ENCODE measurements around the gene SLC16A11.

DNA sequence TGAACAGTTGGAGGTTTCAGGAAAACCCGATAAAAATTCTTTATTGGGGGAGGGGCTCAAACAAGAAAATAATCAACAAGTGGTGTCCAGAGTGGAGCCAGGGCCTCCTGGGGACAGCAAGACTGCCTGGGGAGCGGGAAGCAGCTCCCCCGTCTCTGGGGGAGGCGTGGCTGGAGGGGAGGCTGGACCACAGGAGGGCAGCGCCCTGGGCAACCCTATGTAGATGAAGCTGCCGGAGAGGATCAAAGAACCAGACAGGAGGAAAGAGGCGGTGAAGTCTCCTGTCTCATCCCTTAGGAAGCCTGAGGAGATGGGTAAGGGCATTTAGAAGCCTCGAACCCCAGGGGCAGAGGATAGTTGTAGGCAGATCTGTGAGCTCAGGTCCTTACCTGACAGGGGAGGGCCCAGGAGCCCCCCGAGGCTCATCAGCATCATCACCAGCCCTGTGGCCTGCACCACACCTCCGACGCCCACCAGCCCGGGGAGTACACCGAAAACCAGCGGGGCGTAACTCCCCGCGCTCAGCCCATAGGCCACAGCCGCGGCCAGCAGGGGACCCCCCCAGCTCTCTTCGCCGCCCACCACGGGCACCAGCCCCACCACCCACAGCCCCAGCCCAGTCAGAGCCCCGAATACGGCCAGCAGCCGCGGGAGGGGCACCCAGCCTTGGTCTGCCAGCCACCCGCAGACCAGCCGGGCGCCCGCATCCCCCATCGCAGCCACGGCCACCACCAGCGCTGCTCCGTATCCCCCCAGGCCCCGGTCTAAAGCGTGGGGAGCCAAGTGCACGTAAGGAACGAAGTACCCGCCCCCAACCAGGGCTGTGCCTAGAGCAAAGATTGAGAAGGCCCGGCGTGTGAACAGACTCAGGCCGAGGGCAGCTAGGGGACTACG lies 2.0 kb downstream of the SLC16A11 start:
- TF ChIP-seq, protein P1, sequence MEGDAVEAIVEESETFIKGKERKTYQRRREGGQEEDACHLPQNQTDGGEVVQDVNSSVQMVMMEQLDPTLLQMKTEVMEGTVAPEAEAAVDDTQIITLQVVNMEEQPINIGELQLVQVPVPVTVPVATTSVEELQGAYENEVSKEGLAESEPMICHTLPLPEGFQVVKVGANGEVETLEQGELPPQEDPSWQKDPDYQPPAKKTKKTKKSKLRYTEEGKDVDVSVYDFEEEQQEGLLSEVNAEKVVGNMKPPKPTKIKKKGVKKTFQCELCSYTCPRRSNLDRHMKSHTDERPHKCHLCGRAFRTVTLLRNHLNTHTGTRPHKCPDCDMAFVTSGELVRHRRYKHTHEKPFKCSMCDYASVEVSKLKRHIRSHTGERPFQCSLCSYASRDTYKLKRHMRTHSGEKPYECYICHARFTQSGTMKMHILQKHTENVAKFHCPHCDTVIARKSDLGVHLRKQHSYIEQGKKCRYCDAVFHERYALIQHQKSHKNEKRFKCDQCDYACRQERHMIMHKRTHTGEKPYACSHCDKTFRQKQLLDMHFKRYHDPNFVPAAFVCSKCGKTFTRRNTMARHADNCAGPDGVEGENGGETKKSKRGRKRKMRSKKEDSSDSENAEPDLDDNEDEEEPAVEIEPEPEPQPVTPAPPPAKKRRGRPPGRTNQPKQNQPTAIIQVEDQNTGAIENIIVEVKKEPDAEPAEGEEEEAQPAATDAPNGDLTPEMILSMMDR (IDR thresholded peaks at IDR 0.05): no peak
- no peak for TF ChIP-seq EZH2 (IDR thresholded peaks at IDR 0.05; ENCODE audit: borderline replicate concordance, insufficient read depth, low read depth, low read length, poor library complexity, severe bottlenecking)

Measured in B cell (primary cell).